ENCODE data around the gene DDX24. TPM values are rescaled to one million over a fixed set of nuclear protein-coding genes. Genes with fewer than 3 reads are reported as not detected.

The DDX24 gene
- total RNA-seq, 2 donors from 2014 or later, result 48.0 to 95.6 TPM

DNA sequence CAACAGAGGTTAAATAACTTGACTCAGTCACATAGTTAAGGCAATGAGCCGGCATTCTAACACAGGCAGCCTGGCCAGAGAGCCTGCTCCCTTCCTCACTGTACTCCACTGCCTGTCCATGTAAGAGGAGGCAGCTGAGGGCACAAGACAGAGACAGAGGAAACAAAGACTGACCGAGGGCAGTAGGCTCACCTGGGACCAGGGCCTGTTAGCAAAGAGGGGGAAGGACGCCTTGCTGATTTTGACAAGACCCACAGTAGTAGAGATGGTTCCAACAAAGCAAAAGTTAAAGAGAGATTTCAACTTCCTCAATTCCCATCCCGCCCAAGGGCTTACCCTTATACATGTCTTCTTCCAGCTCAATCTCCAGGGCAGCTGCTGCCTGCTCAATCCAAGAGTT, 28.3 kb downstream of the DDX24 start:
- intact Hi-C loops (cut with DNase I), result no loop called here
- H3K4me3 ChIP-seq, result no peak overlapping the region
- peaks cover 15% of the 10 kb centered on the region for H3K4me1 ChIP-seq
- 87 to 93% methylated on average over 4 of the region's 4 CpGs for WGBS, 2 donors
- peaks cover 7 to 43% of the 10 kb centered on the region in 2 donors for H3K36me3 ChIP-seq (replicated peaks in 1 of 2; ENCODE audit: insufficient read depth in 1 of 2, low read depth in 2 of 2)
- TF ChIP-seq, protein P1, sequence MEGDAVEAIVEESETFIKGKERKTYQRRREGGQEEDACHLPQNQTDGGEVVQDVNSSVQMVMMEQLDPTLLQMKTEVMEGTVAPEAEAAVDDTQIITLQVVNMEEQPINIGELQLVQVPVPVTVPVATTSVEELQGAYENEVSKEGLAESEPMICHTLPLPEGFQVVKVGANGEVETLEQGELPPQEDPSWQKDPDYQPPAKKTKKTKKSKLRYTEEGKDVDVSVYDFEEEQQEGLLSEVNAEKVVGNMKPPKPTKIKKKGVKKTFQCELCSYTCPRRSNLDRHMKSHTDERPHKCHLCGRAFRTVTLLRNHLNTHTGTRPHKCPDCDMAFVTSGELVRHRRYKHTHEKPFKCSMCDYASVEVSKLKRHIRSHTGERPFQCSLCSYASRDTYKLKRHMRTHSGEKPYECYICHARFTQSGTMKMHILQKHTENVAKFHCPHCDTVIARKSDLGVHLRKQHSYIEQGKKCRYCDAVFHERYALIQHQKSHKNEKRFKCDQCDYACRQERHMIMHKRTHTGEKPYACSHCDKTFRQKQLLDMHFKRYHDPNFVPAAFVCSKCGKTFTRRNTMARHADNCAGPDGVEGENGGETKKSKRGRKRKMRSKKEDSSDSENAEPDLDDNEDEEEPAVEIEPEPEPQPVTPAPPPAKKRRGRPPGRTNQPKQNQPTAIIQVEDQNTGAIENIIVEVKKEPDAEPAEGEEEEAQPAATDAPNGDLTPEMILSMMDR (IDR thresholded peaks at IDR 0.05), result no peak
- no peak for TF ChIP-seq POLR2A (IDR thresholded peaks at IDR 0.05)
- H3K27me3 ChIP-seq, result no peaks in the 10 kb centered on the region
- ATAC-seq, result no peak
- no peak for DNase-seq
- H3K9me3 ChIP-seq, result no peaks in the 10 kb centered on the region
- H3K27ac ChIP-seq, result no peak overlapping the region

DNA sequence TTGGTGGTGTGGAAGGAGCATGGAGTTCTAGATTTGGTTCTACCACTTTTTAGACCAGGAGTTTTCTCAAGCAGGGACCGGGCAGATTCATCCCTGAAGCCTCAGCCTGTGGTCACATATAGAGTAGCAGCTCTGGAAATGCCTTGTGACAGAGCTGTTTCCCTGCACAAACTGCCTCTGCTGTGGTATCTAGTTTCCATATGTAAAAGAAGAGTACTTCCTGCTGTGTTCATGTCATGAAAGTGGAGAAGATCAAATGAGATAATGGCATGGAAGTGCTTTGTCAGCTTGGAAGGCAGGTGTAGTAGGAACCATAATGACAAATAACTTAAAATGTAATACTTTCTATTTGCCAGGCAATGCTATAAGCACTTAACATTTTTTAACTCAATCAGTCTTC, 28.8 kb downstream of the DDX24 start:
- ATAC-seq, result no peak
- Histone ChIP-seq H3K27me3 (no peaks in the 10 kb centered on the region), H3K4me3 (no peak overlapping the region), H3K4me1 (peaks cover 11% of the 10 kb centered on the region), H3K36me3 (replicated peaks in 1 of 2; ENCODE audit: insufficient read depth in 1 of 2, low read depth in 2 of 2) (peaks cover 7 to 46% of the 10 kb centered on the region in 2 donors), H3K9me3 (no peaks in the 10 kb centered on the region), H3K27ac (no peak overlapping the region)
- TF ChIP-seq, protein P1 (IDR thresholded peaks at IDR 0.05), result no peak
- no peak for TF ChIP-seq POLR2A (IDR thresholded peaks at IDR 0.05)
- WGBS, 2 donors, result 92 to 93% methylated on average over 1 of the region's 1 CpG
- intact Hi-C loops (cut with DNase I), result no loop called here
- DNase-seq, result no peak

DNA sequence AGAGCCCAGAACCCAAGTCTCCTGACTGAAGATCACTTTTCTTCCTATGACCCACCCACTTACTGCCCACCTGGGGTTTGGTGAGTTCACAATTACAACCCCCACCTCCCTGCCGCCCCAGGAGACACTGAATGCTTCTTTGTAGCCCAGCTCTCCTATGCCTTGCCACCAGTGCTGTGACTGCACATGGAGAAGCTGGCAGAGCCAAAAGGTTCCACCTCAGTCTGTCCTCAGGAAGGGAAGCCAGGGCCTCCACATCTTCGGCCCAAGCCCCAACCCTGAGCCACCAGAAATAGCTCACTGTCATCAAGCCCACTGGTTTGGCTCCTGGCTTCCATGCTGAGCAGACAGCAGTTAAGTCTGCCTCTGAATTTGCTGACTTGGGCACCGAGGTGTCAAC, 29.2 kb downstream of the DDX24 start:
- no peak overlapping the region for H3K4me3 ChIP-seq
- no peak overlapping the region for H3K27ac ChIP-seq
- H3K27me3 ChIP-seq, result no peaks in the 10 kb centered on the region
- H3K36me3 ChIP-seq (replicated peaks in 1 of 2; ENCODE audit: insufficient read depth in 1 of 2, low read depth in 2 of 2), result peaks cover 7 to 46% of the 10 kb centered on the region in 2 donors
- DNase-seq (peak in 1 of 4 donors; percentile 1), ATAC-seq (no peak)
- 65 to 87% methylated on average over 2 to 3 of the region's 3 CpGs for WGBS, 2 donors
- H3K9me3 ChIP-seq, result no peaks in the 10 kb centered on the region
- no peak for TF ChIP-seq POLR2A (IDR thresholded peaks at IDR 0.05)
- TF ChIP-seq, protein P1 (IDR thresholded peaks at IDR 0.05), result no peak
- intact Hi-C loops (cut with DNase I), result no loop called here
- H3K4me1 ChIP-seq, result peaks cover 6% of the 10 kb centered on the region

DNA sequence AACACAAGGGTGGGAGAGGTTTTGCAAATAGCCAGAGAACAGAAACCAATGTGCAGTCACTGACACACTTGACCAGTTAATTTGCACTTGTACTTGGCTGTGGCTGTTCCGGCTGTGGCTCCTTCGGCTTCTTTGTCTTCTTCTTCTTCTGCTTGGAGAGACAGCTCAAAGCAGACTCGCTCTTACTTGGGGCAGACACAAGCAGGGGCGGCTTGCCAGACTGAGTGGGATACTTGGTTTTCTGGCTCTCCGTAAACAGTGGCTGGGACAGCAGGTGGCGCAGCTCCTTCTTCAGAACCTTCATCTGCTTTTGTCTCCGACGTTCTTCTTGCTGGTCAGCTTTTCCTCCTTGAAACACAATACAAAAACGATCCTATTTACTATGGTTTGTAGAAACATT, 29.9 kb downstream of the DDX24 start:
- Histone ChIP-seq H3K4me3 (no peak overlapping the region), H3K36me3 (replicated peaks in 1 of 2; ENCODE audit: insufficient read depth in 1 of 2, low read depth in 2 of 2) (peaks cover 7 to 48% of the 10 kb centered on the region in 2 donors), H3K9me3 (no peaks in the 10 kb centered on the region), H3K27me3 (no peaks in the 10 kb centered on the region), H3K27ac (no peak overlapping the region), H3K4me1 (no peaks in the 10 kb centered on the region)
- no peak for TF ChIP-seq POLR2A (IDR thresholded peaks at IDR 0.05)
- TF ChIP-seq, protein P1 (IDR thresholded peaks at IDR 0.05), result peak in 3 of 7 experiments; percentile 24 to 34 (median 32)
- ATAC-seq (no peak), DNase-seq (peak in 3 of 4 donors; percentile 24 to 51 (median 28))
- intact Hi-C loops (cut with DNase I), result no loop called here
- WGBS, 2 donors, result 66% methylated on average over 9 of the region's 9 CpGs

DNA sequence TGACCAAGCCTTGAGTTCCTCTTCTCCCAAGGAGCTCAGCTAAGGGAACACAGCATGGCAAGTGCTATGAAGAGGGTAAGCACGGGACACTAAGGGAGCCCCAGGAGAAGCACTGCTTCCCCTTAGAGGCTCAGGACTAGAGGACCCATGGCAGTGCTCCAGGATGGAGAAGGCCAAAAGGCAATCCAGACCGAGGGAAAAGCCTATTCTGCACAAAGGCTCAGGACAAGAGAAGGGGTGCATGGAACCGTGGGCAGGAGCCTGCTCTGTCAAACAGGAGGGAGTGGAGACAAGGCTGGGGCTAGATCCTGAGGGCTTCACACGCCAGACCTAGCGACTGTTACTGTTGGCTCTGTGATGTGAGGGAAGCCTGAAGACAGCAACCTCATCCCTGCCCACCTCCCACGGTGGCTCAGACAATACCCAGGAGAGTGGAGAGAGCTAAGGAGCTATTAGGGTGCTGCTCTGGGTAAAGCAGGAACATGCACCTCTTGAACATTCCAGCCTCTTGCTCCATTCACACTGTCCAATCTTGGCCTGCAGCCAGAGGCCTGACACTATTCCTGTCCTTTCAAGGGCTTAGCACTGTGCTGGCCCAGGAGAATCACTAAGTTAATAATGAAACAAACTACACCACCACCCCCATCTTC, 30.6 kb downstream of the DDX24 start:
- Histone ChIP-seq H3K4me1 (no peaks in the 10 kb centered on the region), H3K27ac (no peak overlapping the region), H3K36me3 (replicated peaks in 1 of 2; ENCODE audit: insufficient read depth in 1 of 2, low read depth in 2 of 2) (peaks cover 7 to 52% of the 10 kb centered on the region in 2 donors), H3K4me3 (no peak overlapping the region), H3K27me3 (no peaks in the 10 kb centered on the region), H3K9me3 (no peaks in the 10 kb centered on the region)
- DNase-seq (peak in 2 of 4 donors; percentile 13 to 19), ATAC-seq (no peak)
- intact Hi-C loops (cut with DNase I), result no loop called here
- 78 to 91% methylated on average over 3 to 6 of the region's 6 CpGs for WGBS, 2 donors
- TF ChIP-seq, protein P1 (IDR thresholded peaks at IDR 0.05), result no peak
- TF ChIP-seq POLR2A (IDR thresholded peaks at IDR 0.05), result no peak

Data from body of pancreas (tissue), 4 donors.